Breast epithelium (tissue), 3 donors: ENCODE data around the gene POLG.

ENCODE experiments used
- POLR2A ChIP-seq: fragments of 450-650 bp; IDR thresholded peaks from one replicate; pipeline ENCODE4 v1.6.1; 2016; ENCODE audit warnings: antibody characterized with exemption, mild to moderate bottlenecking, moderate library complexity
- POLR2AphosphoS5 ChIP-seq, 3 donors: sonication (generic); formaldehyde crosslinking; IDR thresholded peaks; one replicate each; pipeline ENCODE4 v1.6.1; 2017; ENCODE audit warnings: antibody characterized with exemption in 3 of 3
- TF ChIP-seq, protein P1 (sequence below), 3 donors: fragments of 450-650 bp; IDR thresholded peaks; one replicate each; pipeline ENCODE4 v1.5.1; 2016 to 2017; ENCODE audit warnings: antibody characterized with exemption in 3 of 3, mild to moderate bottlenecking in 3 of 3, moderate library complexity in 3 of 3

GRCh38 chr15:89317186-89317720 lies 17.4 kb downstream of the POLG start:
- TF ChIP-seq, protein P1, sequence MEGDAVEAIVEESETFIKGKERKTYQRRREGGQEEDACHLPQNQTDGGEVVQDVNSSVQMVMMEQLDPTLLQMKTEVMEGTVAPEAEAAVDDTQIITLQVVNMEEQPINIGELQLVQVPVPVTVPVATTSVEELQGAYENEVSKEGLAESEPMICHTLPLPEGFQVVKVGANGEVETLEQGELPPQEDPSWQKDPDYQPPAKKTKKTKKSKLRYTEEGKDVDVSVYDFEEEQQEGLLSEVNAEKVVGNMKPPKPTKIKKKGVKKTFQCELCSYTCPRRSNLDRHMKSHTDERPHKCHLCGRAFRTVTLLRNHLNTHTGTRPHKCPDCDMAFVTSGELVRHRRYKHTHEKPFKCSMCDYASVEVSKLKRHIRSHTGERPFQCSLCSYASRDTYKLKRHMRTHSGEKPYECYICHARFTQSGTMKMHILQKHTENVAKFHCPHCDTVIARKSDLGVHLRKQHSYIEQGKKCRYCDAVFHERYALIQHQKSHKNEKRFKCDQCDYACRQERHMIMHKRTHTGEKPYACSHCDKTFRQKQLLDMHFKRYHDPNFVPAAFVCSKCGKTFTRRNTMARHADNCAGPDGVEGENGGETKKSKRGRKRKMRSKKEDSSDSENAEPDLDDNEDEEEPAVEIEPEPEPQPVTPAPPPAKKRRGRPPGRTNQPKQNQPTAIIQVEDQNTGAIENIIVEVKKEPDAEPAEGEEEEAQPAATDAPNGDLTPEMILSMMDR (IDR thresholded peaks at IDR 0.05) = no peak
- no peak for TF ChIP-seq POLR2A
- no peak for TF ChIP-seq POLR2AphosphoS5 (IDR thresholded peaks at IDR 0.05)
